K562 (cell line): ENCODE data around the gene GADD45G. TPM values are rescaled to one million over a fixed set of nuclear protein-coding genes. Genes with fewer than 3 reads are reported as not detected.

Experiments used
- ATAC-seq: fragments of 200-7000 bp; cut with Tn5 transposase; 3 replicates; pipeline ENCODE4 v1.9.1; 2020; ENCODE audit warnings: moderate library complexity
- BruUV-seq: library from RNA; stranded (reverse); fragments of 400-500 nt; replicated peaks from 2 replicates; lab custom pipeline; 2021; lab: Mats Ljungman, UMichigan
- CTCF ChIA-PET: fragments of 300-600 bp; formaldehyde crosslinking; extraction: SDS; loops from one replicate; lab custom pipeline; 2021; ENCODE audit warnings: low intra/inter-chr PET ratio; lab: Yijun Ruan, JAX
- POLR2A ChIA-PET: fragments of 300-600, 350-650 bp; sonication (Branson Sonifier 250); formaldehyde crosslinking; extraction: SDS; loops from one replicate; lab custom pipeline; 2021; ENCODE audit warnings: antibody characterized with exemption, inconsistent platforms; lab: Yijun Ruan, JAX
- DNase-seq, 4 experiments: peaks; one replicate each; pipeline versions ENCODE4 v3.0.0 to v3.0.0-alpha.2; 2011 to 2018; ENCODE audit warnings: low spot score in 3 of 4, mixed read lengths in 3 of 4; ENCODE audit errors: extremely low read depth in 1 of 4
- FAIRE-seq: peaks from 2 replicates; lab custom pipeline; 2011; peaks lifted over from hg19 to GRCh38; lab: Jason Lieb, UNC
- H2AFZ ChIP-seq: 2 replicates; pipeline ENCODE4 v1.6.0; 2011; ENCODE audit warnings: low read depth, low read length, control low read depth, inconsistent platforms
- H3K27ac ChIP-seq: fragments of 200-600 bp; 3 replicates; pipeline ENCODE4 v1.8.0; 2011; ENCODE audit warnings: low read depth, mild to moderate bottlenecking, control low read depth, inconsistent platforms, low read length, moderate library complexity, mixed read lengths; ENCODE audit errors: extremely low read depth
- H3K27me3 ChIP-seq, 2 experiments: fragments of 300-600 bp in 1 of 2; 2 replicates in 1 of 2; 3 replicates in 1 of 2; pipeline versions ENCODE4 v1.6.0 to v1.8.0; 2011; ENCODE audit warnings: inconsistent platforms in 2 of 2, low read length in 2 of 2, mild to moderate bottlenecking in 1 of 2, mixed read lengths in 1 of 2, moderate library complexity in 1 of 2; ENCODE audit not compliant: control insufficient read depth in 2 of 2, insufficient read depth in 2 of 2
- H3K36me3 ChIP-seq: fragments of 300-600 bp; 3 replicates; pipeline ENCODE4 v1.8.0; 2011; ENCODE audit warnings: mild to moderate bottlenecking, low read length, inconsistent platforms; ENCODE audit not compliant: control insufficient read depth, insufficient read depth
- H3K4me1 ChIP-seq, 2 experiments: fragments of 200-600 bp in 1 of 2; replicated peaks in 1 of 2; 2 replicates in 1 of 2; 3 replicates in 1 of 2; pipeline versions ENCODE4 v1.5.1 to v1.8.0; 2011; ENCODE audit warnings: inconsistent platforms in 2 of 2, low read length in 2 of 2, mild to moderate bottlenecking in 1 of 2, mixed read lengths in 1 of 2, moderate library complexity in 1 of 2; ENCODE audit not compliant: control insufficient read depth in 2 of 2, insufficient read depth in 2 of 2
- H3K4me2 ChIP-seq: 2 replicates; pipeline ENCODE4 v1.6.1; 2011; ENCODE audit warnings: low read length, control low read depth, inconsistent platforms, mixed read lengths; ENCODE audit not compliant: insufficient read depth
- H3K4me3 ChIP-seq: fragments of 200-600 bp; sonication (generic), shearing (Covaris generic); 2 replicates; pipeline ENCODE4 v1.5.1; 2016; ENCODE audit warnings: control low read depth, inconsistent platforms
- H3K79me2 ChIP-seq: fragments of 200-600 bp; 3 replicates; pipeline ENCODE4 v1.8.0; 2011; ENCODE audit warnings: low read length, inconsistent platforms; ENCODE audit not compliant: control insufficient read depth, insufficient read depth
- H3K9ac ChIP-seq, 2 experiments: 2 replicates each; pipeline versions ENCODE4 v1.6.0 to v1.6.1; 2011; ENCODE audit warnings: low read depth in 2 of 2, low read length in 2 of 2, control low read depth in 1 of 2, inconsistent platforms in 1 of 2, mild to moderate bottlenecking in 1 of 2, mixed read lengths in 1 of 2; ENCODE audit not compliant: insufficient read depth in 1 of 2
- H3K9me1 ChIP-seq: one replicate; pipeline ENCODE4 v1.6.0; 2011; ENCODE audit warnings: inconsistent platforms, mild to moderate bottlenecking, low read length, moderate library complexity; ENCODE audit not compliant: control insufficient read depth, insufficient read depth
- H3K9me3 ChIP-seq: replicated peaks from 2 replicates; pipeline ENCODE4 v1.5.1; 2011; ENCODE audit warnings: low read depth, low read length, inconsistent platforms; ENCODE audit not compliant: control insufficient read depth, insufficient read depth
- H4K20me1 ChIP-seq: replicated peaks from 2 replicates; pipeline ENCODE4 v1.6.1; 2011; ENCODE audit warnings: low read length, inconsistent platforms, mixed read lengths; ENCODE audit not compliant: control insufficient read depth, insufficient read depth
- CEBPG ChIP-seq, 3 experiments: fragments of 200-800 bp in 1 of 3; sonication (Bioruptor generic) in 1 of 3; sonication (generic) in 1 of 3; formaldehyde crosslinking in 1 of 3; IDR thresholded peaks in 2 of 3; conservative IDR thresholded peaks in 1 of 3; 2 replicates each; pipeline versions ENCODE4 v1.6.1 to v1.8.0; 2016 to 2022; ENCODE audit warnings: missing compliant biosample characterization in 2 of 3, missing genetic modification characterization in 2 of 3, mild to moderate bottlenecking in 1 of 3, missing genetic modification reagents in 1 of 3
- EHMT2 ChIP-seq: fragments of 450-650 bp; IDR thresholded peaks from 2 replicates; pipeline ENCODE4 v1.6.1; 2018; ENCODE audit warnings: antibody characterized with exemption
- ERF ChIP-seq: fragments of 450-650 bp; formaldehyde crosslinking; IDR thresholded peaks from 2 replicates; pipeline ENCODE4 v1.4.0; 2020; ENCODE audit warnings: mild to moderate bottlenecking, mixed read lengths
- NFIX ChIP-seq: fragments of 250-450 bp; sonication (Bioruptor Pico); IDR thresholded peaks from 2 replicates; pipeline ENCODE4 v1.4.0; 2020; ENCODE audit warnings: low read depth, mild to moderate bottlenecking, moderate library complexity
- NFXL1 ChIP-seq: fragments of 450-650 bp; formaldehyde crosslinking; IDR thresholded peaks from 2 replicates; pipeline ENCODE4 v1.4.0; 2021; ENCODE audit warnings: mild to moderate bottlenecking
- ZNF318 ChIP-seq, 2 experiments: fragments of 450-650 bp; IDR thresholded peaks; 2 replicates each; pipeline ENCODE4 v1.6.1; 2016; ENCODE audit warnings: mild to moderate bottlenecking in 2 of 2, borderline replicate concordance in 1 of 2, low read depth in 1 of 2, moderate library complexity in 1 of 2
- WGBS: fragments of 100-300 bp; shearing (Covaris generic); methylation state at CpG from one replicate; pipeline ENCODE4 v1.1.6; 2016; ENCODE audit warnings: low coverage, mixed read lengths; ENCODE audit not compliant: insufficient coverage; ENCODE audit errors: missing lambda C conversion rate; 5-methylcytosine and 5-hydroxymethylcytosine counted together
- in situ Hi-C: fragments of 300-500 bp; cut with MboI; formaldehyde crosslinking; loops from 4 replicates; pipeline ENCODE4 v1.15.0; 2018; ENCODE audit warnings: inconsistent platforms, mixed read lengths
- intact Hi-C: fragments of 100-400 bp; cut with micrococcal nuclease; formaldehyde crosslinking; loops from 2 replicates; pipeline ENCODE4 v1.14.2; 2022
- polyA plus RNA-seq, 8 experiments: library from polyadenylated mRNA; depleted of rRNA in 4 of 8; stranded (reverse) in 5 of 8; unstranded in 3 of 8; fragments of >200 nt; fragmentation: Nextera tagmentation in 2 of 8; fragmentation: Illumina TruSeq in 1 of 8; extraction: Ambion mirVana in 2 of 8; extraction: Trizol in 1 of 8; gene quantifications; 2 replicates each; pipeline versions ENCODE4 v1.2.1 to v1.2.3, GENCODE V29; 2011 to 2014; ENCODE audit warnings: inconsistent platforms in 1 of 8, missing spikeins in 1 of 8
- total RNA-seq, 7 experiments: library from RNA; depleted of rRNA in 6 of 7; stranded (reverse); fragments of >200 nt in 6 of 7; fragmentation: Illumina TruSeq in 2 of 7; extraction: Trizol in 2 of 7; gene quantifications; 2 replicates each; pipeline versions ENCODE4 v1.2.1 to v1.2.3, GENCODE V29; 2011 to 2021; ENCODE audit warnings: low replicate concordance in 1 of 7

Gene GADD45G
- total and polyA plus RNA-seq, 9 of the 15 experiments (the other 6 are each of a cell fraction or from before 2014, with no cell fraction given): 0.20 to 0.34 TPM; not detected in 7

DNA sequence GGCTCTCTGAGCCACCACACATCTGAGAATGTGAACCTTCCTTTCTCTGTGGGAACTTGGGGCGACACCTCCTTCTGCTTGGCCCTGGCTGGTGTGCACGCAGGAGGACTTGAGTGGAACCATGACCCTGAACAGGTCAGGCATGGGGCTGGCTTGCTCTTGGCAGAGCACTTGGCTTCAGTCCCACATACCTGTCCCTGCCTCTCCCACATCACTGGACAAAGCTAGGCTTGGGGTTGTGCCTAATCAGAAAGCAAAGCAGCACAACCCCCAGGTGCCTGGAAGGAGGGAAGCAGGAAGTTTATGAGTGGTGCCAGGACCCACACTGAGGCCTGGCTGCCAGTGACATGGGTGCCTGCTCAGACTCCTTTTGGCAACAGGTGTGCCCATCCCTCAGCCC lies 13.2 kb downstream of the GADD45G start:
- no peak overlapping the region for H3K4me3 ChIP-seq
- no peaks in the 10 kb centered on the region for H3K4me1 ChIP-seq
- in situ Hi-C loops (no loop called here), intact Hi-C loops (no loop called here)
- ChIA-PET CTCF (no interaction called here), POLR2A (interaction anchor here (0.6 kb wide), 1 partner anchor 10 kb away, joined by 3 read pairs; no protein-coding TSS in a partner anchor)
- BruUV-seq: no TSS peak
- H2AFZ ChIP-seq: no peak overlapping the region
- no peaks in the 10 kb centered on the region for H3K9me1 ChIP-seq
- H3K9ac ChIP-seq: no peak overlapping the region
- no peak overlapping the region for H3K27ac ChIP-seq
- FAIRE-seq (no peak), ATAC-seq (no peak), DNase-seq (no peak)
- H3K9me3 ChIP-seq: no peaks in the 10 kb centered on the region
- H3K79me2 ChIP-seq: no peaks in the 10 kb centered on the region
- peaks cover 0 to 23% of the 10 kb centered on the region in 2 experiments; a peak in 1 of 5 replicates for H3K27me3 ChIP-seq
- H3K4me2 ChIP-seq: no peak overlapping the region
- WGBS: 0% methylated on average over 1 of the region's 2 CpGs
- H4K20me1 ChIP-seq: peaks cover 4% of the 10 kb centered on the region; the same call in 1 of the 2 replicates
- no peaks in the 10 kb centered on the region for H3K36me3 ChIP-seq
- no peak for TF ChIP-seq NFXL1 (CRISPR knock-in tag)
- TF ChIP-seq, all 486 proteins: peak for 0

GRCh38 chr9:89619019-89619418 lies 14.2 kb downstream of the GADD45G start:
- Histone ChIP-seq H3K4me1 (no peaks in the 10 kb centered on the region), H3K4me3 (no peak overlapping the region), H4K20me1 (peaks cover 4% of the 10 kb centered on the region; the same call in 1 of the 2 replicates), H3K27ac (no peak overlapping the region), H3K9ac (no peak overlapping the region), H3K9me1 (no peaks in the 10 kb centered on the region), H3K79me2 (no peaks in the 10 kb centered on the region), H3K4me2 (no peak overlapping the region), H2AFZ (no peak overlapping the region), H3K27me3 (peaks cover 0 to 32% of the 10 kb centered on the region in 2 experiments; a peak in 2 of 5 replicates), H3K36me3 (no peaks in the 10 kb centered on the region), H3K9me3 (no peaks in the 10 kb centered on the region)
- DNase-seq (peak in 2 of 4 experiments; percentile 12 to 16), FAIRE-seq (no peak), ATAC-seq (no peak)
- intact Hi-C loops: no loop called here
- 0% methylated on average over 1 of the region's 1 CpG for WGBS
- ChIA-PET POLR2A (no interaction called here), CTCF (no interaction called here)
- BruUV-seq: no TSS peak
- in situ Hi-C loops: no loop called here
- TF ChIP-seq CEBPG (CRISPR knock-in tag; IDR thresholded peaks at IDR 0.05): no peak
- TF ChIP-seq CEBPG (tag; conservative IDR thresholded peaks at IDR 0.05 in 1 of 2, IDR thresholded peaks at IDR 0.05 in 1 of 2): no peak
- no peak for TF ChIP-seq ERF (CRISPR knock-in tag)
- no peak for TF ChIP-seq NFIX (CRISPR knock-in tag)
- TF ChIP-seq EHMT2: no peak
- TF ChIP-seq ZNF318 (IDR thresholded peaks at IDR 0.05; ENCODE audit: borderline replicate concordance in 1 of 2, low read depth in 1 of 2): no peak
